Stimulated activated CD4-positive, alpha-beta T cell treated with anti-CD3 and anti-CD28 coated beads, Interleukin-1b, Interleukin-23, amount 100 ng/mL, for 24 hours (primary cell): ENCODE measurements around the gene SMYD3.

Experiments
- DNase-seq, 4 experiments: peaks; one replicate each; pipeline ENCODE4 v3.0.0-alpha.2; 2020; ENCODE audit warnings: low read depth in 4 of 4, low spot score in 1 of 4

Gene SMYD3

DNA sequence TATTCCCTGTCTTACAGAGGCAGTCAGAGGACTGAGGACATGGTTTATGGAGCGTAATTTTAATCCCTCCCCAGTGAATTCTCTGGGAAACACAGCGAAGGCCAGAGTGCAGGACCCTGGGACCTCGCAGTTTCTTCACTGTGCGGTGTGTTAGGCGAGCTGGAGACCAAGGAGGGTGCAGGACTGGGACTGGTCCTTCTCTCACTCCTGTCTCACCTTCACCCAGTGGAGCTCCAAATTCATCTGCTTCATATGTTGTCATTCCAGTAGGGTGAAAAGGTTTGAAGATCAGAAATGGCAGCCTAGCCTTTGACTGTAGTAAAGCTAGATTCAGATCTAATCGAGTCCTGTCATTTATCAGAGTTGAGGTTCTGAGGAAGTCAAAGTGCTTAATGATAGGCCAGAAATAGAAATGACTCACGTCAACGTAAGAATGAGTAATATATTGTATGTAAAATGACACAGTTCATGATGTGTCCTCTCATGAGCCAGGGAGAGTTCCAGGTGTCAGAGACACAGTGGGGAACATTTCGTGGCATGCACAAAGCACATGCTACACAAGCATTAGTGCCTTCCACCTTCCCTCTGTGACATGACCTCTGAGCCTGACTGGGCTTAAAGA, 647.5 kb downstream of the SMYD3 start:
- no peak for DNase-seq

DNA sequence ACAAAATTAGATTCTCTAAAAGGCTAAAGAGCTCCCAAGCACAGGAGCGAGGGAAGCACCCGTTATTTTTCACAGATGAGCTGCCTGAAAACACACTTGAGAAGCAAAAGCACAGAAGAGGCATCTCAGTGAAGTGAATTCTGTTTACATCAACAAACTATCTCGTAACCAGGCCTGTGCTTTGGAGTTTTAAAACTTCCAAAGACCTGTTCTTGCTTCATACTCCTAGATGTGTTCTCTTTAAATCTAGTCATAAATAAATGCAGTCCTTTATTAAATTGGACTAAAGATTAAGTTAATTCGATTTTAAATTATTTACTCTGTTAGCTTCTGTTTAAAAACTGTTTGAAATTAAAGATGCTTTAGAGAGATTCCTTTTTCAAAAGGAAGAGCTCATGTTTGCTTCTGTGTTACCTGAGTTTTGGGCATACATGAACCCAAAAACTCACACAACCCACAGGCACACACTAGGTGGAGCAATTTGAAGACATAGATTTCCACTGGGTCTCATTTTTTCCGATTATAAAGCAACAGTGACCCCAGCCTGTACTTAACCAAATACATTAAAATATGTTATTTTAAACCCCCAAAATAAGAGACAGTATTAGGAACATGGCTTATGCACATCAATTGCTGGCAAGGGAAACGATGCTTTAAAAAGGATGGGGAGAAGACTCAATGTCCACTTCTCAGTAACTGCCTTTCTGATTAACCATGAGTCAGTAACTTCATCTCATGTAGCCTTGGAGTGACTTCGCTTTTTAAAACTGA, 648.2 kb downstream of the SMYD3 start:
- no peak for DNase-seq

DNA sequence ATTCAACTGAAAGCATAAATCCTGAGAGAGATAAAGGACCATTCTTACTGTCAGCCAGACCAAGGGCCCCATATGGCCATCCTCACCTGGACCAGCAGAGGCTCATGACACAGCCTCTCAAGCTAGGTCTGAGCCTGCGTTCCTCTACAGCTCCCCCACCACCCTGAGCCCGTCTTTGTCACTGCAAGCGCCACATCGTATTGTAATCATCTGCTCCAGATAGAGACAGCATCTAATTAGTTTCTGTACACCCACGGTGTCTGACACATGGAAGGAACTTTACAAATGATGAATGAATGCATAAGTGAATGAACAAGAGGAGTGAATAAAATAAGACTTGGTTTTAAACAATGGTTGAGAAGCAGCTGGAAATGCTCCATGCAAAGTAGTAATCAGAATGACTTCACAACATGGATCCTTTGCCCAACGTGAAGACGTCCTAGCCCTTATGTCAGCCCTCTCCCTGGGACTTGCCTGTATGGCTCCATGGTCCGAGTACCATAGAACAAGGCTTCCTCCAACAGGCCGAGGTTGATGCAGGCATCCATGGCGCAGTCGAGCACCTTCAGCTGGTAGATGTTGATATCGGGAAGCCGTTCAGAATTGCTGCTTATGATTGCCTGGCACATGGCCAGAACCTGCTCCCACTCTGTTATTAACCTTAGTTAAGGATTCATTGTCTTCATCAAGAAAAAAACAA, 648.9 kb downstream of the SMYD3 start:
- no peak for DNase-seq

DNA sequence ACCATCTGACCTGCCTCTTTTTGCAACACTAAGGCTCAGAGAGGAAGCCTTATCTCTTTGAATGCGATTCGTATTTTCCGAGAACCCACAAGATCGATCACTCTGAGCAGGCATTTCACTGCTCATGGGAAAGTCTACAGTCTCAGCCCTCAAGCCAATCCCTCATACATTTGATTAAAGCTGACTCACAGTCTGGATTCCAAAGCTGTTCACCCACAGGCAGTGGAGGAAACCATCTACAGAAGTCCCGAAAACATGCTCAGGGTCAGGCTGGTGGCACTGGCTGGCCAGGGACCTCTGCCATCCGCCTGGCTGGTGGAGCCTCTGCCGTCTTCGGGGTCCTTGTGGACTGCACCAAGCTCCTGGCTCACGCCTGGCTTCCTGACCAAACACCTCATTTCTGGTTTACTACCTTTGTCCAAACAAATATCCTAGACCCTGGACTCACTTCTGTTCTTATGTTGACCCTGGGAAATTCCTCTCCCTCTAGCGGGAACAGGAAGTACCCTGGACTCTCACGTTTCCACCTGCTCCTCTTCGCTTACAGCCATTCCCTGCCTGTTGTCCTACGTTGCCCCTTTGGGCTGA, 650.0 kb downstream of the SMYD3 start:
- DNase-seq = no peak

DNA sequence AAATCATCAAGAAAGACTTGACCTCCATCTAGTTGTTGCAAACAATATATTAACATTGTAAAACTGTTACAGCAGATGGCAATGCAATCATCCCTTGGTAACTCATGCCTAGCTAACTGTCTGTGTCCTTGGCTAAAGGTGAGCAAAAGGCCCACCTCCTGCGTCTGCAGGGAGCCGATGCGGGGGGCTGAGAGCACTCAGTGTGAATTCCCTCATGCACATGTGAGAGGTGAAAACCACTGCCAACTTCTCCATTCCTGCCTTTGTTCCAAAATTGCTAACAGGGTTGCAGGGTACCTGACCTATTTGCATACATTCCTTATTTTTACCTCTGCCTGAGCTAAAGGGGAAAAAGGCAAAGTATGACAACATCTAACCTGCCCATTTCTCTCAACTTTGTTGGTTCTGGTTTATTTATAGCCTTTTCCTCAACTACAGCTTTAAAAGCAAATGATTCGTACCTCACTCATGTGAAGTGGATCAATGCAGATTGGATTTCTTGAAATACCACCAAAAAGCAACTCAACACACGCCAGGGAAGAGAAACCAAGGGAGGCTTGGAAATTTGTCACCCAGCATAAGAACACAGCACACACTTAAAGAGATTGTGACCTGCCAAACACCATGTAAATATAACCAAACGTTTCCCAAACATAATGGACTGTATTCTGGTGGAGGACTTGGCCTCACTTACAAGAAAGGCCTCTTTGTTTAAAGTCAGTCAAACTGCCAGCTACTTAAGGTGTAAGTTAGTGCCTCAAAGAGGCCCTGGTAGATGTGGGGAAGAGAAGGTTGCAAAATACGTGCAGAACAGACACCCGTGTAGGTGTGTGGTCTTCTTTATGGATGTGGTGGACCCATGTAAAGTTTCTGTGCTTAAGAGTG, 651.0 kb downstream of the SMYD3 start:
- no peak for DNase-seq

DNA sequence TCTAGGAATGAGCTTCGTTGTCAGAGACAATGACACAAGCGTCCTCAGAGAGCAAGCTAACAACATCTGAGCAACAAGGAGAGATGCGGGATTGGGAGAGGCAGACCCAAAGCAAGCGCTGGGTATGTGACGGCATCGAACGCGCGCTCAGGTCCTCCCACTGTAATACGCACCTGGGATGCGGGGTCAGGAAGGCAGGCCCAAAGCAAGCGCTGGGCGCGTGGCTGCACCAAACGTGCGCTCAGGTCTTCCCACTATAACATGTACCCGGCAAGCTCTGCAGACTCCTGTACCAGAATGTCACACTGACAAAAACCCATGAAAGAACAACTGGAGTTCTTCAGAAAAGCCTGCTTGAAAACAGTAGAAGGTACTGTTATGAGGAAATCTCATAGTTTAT, 653.8 kb downstream of the SMYD3 start:
- no peak for DNase-seq

DNA sequence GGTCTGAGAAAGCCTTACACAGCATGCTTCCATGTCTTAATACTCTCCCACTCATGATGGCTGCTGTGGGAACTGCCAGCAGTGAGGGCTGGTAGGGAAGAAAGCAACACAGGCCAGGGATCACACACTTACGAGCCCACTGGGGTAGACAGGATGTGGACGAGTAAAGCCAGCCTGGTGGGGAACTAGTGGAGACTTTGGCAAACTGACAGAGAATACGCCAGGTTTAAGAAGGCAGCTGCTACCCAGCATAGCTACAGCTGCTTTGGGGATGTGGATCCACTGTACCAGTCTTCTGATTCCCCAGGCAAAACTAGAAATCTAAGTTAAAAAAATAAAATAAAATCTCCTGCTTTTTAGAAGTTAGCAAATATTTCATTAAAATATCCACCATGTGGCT, 664.0 kb downstream of the SMYD3 start:
- no peak for DNase-seq

DNA sequence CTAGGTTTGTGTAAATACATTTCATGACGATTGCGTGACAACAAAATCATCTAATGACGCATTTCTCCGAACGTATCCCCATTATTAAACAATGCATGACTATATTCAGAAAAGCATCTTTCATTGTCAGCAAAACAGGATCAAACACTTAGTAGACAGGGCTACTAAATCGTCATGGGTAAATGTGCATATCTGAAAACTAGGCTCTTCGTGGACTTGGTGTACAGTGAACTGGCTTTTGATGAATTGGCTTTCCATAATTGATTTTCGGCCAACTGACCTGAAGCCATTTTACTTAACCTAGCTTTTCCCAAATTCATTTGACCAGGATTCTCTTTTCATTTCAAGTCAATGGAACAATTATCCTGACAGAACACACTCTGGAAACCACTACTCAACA, 665.0 kb downstream of the SMYD3 start:
- no peak for DNase-seq

DNA sequence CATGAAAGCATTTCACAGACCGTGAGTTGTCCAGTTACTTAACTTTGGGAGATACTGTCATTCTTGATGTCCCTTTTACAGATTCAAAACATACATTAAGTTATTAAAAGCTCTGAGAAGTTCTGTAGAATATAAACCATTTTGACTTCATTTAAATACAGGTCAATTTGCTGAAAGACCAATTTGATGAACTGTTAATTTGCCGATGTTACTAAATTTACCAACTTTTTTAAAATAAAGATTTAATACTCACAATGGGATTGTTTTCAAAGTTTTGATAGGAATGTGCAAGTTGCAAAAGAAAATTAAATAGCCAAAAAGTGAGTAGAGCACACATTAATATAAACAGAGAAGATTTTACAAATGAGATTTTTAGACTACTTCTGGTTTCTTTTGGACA, 666.1 kb downstream of the SMYD3 start:
- DNase-seq = no peak

DNA sequence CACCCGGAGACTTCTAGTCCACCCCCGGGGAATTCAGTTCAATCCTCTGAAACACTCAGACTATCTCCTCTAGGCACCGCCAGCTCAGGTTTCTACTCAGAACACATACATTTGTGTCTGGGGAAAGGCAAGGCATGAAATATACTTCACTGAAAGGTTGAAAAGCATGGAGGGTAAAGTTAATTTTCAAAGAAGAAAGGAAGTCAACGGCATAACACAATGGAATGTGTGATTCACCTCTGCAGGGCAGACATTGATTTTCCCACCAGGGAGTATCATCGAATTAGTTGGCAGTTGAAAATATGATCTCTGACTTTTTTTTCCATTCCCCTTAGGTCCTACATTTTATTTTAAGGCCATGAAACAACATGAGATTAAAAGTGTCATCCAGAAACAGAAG, 669.4 kb downstream of the SMYD3 start:
- DNase-seq = no peak

DNA sequence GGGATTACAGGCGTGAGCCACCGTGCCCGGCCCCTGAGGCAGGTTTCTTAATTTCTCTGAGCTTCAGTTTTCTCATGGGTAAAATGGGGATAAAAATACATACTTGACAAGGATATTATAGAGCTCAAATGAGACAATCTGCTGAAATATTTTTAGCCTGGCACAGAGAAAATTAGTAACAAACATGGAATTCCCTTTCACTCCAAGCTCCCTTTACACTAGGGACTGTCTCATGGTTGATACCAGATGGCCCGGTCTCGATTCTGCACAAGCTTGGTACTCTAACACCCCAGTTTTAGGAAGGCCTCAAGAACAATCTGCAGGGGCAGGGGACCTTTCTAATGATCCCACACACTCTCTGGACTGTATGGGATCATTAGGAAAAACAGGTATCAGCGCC, 671.7 kb downstream of the SMYD3 start:
- DNase-seq = no peak

DNA sequence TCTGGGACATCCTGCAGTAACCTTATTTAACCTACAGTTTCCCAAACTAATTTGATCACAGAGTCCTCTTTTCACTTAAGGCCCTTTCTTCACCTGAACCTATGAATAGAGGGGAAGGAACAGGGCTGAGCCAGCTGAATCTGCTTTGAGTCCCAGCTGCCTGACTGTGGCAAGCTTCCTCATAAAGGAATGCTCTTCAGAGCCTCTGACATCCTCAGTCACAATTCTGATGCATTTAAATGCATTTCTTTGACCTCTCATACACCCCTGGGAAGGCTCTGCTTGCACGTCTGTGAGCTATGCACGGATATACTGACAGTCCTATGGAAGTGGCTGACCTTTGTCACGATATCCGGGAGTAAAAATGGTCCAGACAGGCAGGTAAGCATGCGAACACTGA, 673.1 kb downstream of the SMYD3 start:
- DNase-seq = no peak

DNA sequence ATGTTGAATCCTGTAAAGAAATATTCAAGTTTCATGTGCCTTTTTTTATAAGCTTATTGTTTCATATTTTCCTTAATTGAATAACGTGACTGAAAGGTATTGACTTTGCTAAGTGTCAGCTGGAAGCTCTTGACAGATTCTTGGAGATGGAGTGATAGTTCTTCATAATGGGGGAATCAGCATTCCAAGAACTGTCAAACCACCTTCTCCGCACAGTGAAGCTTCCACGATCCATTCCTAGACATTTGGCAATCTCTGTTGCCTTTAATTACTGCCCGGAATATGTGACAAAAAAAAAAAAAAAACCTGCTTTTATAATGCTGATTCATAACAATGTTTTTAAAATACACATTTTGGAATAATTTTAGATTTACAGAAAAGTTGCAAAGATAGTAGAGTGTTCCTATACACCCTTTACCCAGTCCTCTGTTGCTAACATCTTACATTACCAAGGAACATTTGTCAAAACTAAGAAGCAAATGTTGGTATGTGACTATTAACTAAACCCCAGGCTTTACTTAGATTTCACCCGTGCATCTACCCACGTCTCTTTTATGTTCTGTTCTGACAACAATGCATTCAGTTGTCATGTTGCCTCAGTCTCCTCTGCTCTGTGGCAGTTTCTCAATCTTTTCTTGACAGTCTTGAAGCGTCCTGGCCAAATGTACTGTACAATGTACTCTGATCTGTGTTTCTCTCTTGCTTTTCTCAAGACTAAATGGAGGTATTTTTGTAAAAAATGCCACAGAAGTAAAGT, 674.1 kb downstream of the SMYD3 start:
- DNase-seq = no peak

DNA sequence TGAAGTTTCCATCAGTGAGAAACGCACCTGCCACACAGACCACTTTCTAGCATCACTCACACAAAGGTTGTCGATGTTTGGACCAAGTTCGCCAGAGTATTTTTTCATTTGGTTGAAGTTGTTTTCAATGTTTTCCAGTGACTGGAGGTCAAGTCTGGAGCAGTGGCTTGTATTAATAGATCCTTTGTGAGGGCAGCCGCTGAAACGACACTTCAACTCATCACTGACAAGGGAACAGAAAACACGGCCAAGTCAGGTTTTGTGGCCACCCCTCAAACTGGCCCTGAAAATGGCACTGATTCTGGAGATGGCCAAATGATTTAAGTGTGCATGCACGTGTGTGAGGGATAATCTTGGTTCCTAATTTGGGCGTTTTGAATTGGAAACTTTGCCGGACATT, 675.6 kb downstream of the SMYD3 start:
- no peak for DNase-seq

DNA sequence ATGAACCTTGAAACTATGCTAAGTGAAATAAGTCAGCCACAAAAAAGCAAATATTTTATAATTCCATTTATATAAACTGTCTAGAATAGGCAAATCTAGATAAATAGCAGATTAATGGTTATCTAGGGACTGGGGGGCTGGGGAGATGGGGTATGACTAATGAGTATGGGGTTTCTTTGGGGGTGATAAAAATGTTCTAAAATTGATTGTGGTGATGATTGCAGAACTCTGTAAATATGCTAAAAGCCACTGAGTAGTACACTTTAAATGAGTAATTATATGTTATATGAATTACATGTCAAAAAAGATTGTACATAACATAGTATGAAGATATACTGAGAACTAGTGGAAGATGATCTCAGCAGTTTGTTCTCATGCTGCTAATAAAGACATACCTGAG, 677.3 kb downstream of the SMYD3 start:
- no peak for DNase-seq

DNA sequence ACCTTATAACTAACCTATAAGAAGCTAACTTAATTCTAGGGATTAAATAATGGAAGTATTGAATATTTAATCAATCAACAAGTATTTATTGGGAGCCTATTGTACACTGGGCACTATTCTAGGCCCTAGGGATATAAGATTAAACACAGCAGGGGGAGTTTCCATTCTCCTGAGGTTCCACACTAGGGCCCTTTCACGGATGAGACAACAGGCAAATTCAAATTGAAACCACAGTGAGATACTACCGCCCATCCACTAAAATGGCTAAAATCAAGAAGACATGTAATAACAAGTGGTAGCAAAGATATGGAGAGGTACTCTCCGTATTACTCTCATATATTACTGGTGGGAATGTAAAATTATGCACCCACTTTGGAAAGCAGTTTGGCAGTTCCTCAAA, 677.9 kb downstream of the SMYD3 start:
- no peak for DNase-seq

DNA sequence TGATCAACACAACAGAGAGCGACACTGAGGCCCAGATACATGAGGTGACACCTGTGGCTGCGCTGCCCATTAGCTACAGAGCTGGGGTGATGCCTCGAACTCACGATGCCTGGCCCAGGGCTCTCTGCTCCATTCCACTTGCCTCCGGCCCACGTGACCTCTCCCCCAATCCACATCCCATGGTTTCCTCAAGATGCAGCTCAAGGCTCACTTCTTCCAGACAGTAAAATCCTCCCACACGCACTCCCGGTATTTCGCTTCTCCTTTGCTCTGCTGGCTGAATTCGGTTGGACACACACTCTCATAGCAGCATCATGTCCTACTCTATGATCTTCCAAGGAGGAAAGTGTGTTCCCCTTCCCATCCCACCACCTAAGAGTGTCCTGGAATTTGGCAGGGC, 679.8 kb downstream of the SMYD3 start:
- DNase-seq = no peak

DNA sequence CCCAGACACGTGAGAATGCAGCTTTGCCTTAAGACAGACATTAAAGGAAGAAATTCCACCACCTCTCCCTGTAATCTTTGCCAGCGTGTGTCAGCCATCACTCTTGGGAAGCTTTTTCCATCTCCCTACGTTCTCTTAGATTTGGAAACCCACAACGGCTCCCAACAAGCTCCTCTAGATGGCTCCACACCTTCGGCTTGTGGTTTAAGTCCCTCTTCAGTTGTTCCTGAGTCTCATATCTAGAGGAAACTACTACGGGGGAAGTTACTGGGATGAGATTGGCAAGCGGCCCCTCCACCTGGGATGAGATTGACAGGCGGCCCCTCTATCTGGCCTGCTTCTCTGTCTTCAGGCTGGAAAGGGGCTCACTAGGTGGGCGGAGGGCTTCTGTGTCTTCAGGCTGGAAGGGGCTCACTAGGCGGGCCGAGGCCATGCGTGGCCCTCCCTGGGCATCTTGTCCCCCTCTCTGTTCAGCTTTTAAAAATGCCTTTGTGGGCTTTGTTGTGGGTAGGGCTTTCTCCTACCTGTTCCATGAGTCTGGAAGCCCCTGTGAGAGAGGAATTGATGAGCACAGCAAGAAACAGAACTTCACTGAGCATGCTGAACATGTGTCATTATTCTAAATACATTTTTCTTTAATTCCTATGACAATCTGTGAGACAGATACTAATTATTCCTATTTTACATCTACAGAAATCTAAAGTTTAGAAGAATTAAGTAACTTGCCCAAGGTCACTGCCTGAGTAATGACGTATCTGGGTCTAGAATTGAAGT, 681.8 kb downstream of the SMYD3 start:
- no peak for DNase-seq

DNA sequence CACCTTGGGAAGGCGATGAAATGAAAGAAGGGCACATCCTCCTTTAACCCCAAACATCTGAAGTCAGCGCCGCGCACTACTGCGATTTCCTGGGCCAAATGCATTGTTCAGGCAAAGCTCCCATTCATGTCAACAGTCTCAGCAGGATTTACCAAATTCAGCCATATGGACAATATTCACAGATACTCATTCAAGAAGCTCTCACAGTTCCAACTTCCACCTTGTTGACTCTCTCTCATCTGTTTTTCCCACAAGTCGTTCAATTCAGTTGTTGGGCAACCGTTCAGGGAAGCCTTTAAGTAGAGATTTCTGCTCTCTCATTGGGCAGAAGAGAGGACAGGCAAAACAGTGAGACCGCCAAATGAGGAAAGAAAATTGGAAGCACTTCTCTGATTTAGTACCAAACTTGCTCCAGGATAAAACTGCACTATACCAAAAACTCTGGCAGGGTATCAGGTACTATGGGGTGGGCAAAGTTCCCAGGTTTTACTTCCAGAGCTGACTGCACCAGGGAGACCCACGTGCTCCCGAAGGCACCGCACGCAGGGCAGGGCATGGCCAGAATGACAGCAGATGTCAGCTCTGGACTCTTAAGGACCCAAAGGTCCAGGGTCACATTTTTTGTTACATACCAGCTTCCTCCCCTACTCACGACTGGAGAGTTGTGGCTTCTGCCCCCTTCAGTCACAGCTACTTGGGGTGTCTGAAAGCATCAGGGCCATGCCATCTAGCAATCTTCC, 683.5 kb downstream of the SMYD3 start:
- no peak for DNase-seq
